NCI-H2107 treated with DMSO at 0.1 percent for 48 hours (cell line): Measurements from ENCODE around the gene NSUN6.

ENCODE experiments used
- DNase-seq: peaks from one replicate; lab custom pipeline; 2025; ENCODE audit not compliant: unreplicated experiment; lab: John Stamatoyannopoulos, UW

NSUN6 gene

DNA sequence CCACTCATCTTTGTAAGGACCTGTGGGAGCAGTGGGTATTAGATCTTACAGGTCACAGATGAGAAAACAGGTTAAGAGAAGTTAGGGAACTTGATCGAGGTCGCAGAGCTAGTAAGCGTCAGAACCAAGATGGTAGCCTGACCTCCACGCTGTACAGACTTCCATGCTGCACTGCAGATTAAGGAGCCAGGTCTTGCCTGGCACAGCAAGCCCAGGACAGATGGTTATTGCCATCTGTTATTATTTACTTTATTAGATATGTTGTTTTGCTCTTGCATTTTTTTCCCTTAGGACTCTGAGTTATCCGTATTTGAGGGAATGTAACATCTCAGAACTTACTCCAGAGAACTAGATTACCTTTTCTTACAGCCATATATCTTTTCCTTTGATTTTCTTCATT lies 147.2 kb downstream of the NSUN6 start:
- DNase-seq: no peak

DNA sequence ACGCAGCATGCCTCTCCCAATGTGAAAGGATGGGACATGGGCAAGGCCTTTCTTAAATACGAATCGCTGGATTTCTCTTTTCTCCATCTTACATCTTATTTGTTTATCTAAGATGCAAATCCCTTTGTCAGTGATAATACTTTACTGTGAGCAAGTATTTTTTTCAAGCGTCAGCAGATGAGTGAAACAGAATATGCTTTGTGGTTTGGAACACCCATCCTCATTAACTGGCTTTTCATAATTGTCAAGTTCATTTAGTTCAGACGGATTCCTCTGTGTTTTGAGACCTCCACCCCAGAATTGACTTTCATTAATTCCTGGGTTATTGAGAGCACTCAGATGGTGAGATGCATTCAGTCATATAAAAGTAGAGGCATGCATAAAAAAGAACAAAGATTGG lies 149.8 kb downstream of the NSUN6 start:
- DNase-seq: no peak

DNA sequence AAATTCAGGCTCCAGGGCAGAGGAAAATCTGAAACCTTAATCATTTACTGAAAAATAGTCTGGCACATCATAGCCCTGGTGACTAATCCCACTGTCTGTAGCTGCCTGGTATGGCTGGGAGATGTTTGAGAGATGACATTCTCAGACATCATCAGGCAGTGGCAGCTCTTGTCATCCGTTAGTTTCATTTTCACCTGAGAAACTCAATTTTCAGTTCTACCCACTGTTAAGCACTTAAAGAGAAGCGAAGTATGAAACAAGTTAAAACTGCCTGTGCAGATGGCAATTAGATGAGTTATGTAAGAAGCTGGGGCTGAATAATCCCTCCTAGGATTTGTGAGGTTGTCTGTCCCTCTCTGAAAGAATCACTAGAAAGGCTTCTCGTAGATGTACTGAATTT lies 150.2 kb downstream of the NSUN6 start:
- DNase-seq: no peak

DNA sequence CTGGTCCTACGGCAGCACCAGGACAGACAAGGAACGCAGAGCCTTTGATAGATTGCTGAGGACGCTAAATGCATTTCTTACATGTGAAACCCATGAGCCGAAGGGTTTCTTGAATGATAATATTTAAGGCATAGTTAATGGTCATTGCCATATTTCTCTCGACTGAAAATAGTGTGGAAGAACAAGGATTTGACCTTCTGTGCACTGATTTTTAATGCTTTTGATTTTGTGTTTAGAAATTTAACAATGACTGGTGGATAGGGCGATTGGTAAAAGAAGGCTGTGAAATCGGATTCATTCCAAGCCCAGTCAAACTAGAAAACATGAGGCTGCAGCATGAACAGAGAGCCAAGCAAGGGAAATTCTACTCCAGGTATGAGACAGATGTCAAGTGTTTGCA lies 150.8 kb downstream of the NSUN6 start:
- DNase-seq: no peak

DNA sequence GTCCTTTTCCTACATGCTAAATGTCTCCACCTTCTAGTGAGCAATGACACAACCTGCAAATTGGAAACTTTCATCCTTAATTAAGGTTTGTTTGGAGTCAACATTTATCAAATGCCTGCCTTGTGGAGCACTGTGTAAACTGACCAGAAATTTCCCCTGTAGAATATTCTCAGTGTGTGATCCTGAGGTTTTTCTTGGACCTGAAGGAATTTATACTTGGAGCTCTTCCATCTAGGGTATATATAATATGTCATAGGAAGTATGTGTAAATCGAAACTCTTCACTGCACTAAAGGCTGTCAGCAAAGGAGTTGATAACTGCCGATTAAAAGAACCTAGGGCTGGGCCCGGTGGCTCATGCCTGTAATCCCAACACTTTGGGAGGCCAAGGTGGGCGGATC lies 152.4 kb downstream of the NSUN6 start:
- DNase-seq: no peak

DNA sequence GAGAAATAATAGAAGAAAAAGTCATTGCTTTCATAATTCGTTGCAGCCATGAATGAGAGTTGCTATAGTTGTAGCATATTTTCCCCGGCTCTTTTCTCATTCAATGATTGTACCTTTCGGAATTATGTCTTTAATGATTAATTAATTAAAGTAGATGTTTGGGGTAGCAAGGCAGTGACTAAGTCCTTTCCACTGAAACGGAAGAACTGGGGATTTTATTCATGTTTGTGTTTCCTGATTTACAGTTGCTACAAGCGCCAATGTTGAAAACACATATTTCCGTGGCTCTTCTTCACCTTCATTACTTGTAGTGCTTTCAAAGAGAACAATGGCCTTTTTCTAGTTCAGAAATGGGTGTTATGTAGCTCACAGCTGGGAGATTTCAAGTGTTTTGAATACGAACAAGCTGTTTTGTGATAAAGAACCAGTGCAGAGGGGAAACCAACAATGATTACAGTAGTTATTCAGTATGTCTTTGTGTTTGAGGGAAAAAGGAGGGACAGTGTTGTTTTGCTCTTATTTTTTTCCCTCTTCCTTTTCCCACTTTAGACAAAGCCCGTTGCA lies 153.5 kb downstream of the NSUN6 start:
- DNase-seq: peak; percentile 46
